Activated CD8-positive, alpha-beta T cell treated with anti-CD3 and anti-CD28 coated beads, Interleukin-2, amount 10 ng/mL, durations not matched to agents 7 days and 5 days (primary cell): ENCODE data around the gene FAM47B. TPM values are rescaled to one million over a fixed set of nuclear protein-coding genes. Genes with fewer than 3 reads are reported as not detected.

ENCODE experiments used
- ATAC-seq: fragments of 150-1000 bp; cut with Tn5 transposase; one replicate; pipeline ENCODE4 v1.10.0; 2021; ENCODE audit warnings: moderate library complexity
- CTCF ChIA-PET: fragments of 350-600 bp; sonication (Branson Sonifier 250); formaldehyde crosslinking; loops from one replicate; lab custom pipeline; 2021; ENCODE audit warnings: antibody characterized with exemption; lab: Charles Lee
- POLR2A ChIA-PET: fragments of 350-600 bp; sonication (Branson Sonifier 250); formaldehyde crosslinking; loops from one replicate; lab custom pipeline; 2021; ENCODE audit warnings: antibody characterized with exemption; lab: Charles Lee
- DNase-seq: peaks from one replicate; pipeline ENCODE4 v3.0.0-alpha.2; 2020
- H3K27ac Mint-ChIP-seq: one replicate; pipeline ENCODE4 v1.8.0; 2021; ENCODE audit warnings: mild to moderate bottlenecking, mixed read lengths
- H3K27me3 Mint-ChIP-seq: one replicate; pipeline ENCODE4 v1.8.0; 2021; ENCODE audit warnings: low read depth, mixed read lengths
- H3K36me3 Mint-ChIP-seq: one replicate; pipeline ENCODE4 v1.8.0; 2021; ENCODE audit warnings: low read depth, mixed read lengths
- H3K4me1 Mint-ChIP-seq: one replicate; pipeline ENCODE4 v1.8.0; 2021; ENCODE audit warnings: low read depth, mixed read lengths
- H3K4me3 Mint-ChIP-seq: one replicate; pipeline ENCODE4 v1.8.0; 2021; ENCODE audit warnings: mild to moderate bottlenecking, mixed read lengths
- H3K9me3 Mint-ChIP-seq: one replicate; pipeline ENCODE4 v1.8.0; 2022; ENCODE audit warnings: mixed read lengths; ENCODE audit not compliant: insufficient read depth
- total RNA-seq, 2 experiments: library from RNA; stranded (reverse); gene quantifications; one replicate each; pipeline ENCODE4 v1.2.3, GENCODE V29; 2021

Gene FAM47B
- total RNA-seq, 2 experiments from 2014 or later, result not detected

- ChIA-PET CTCF (no interaction called here), POLR2A (no interaction called here)
- no peaks in the 10 kb centered on the region for H3K27me3 Mint-ChIP-seq
- no peaks in the 10 kb centered on the region for H3K4me1 Mint-ChIP-seq
- no peak overlapping the region for H3K4me3 Mint-ChIP-seq
- no peaks in the 10 kb centered on the region for H3K36me3 Mint-ChIP-seq
- H3K27ac Mint-ChIP-seq, result no peak overlapping the region
- no peak for DNase-seq
- H3K9me3 Mint-ChIP-seq, result no peaks in the 10 kb centered on the region
- no peak for ATAC-seq
Observed at GRCh38 chrX:34956916-34957315, 14.3 kb downstream of the FAM47B start.

DNA sequence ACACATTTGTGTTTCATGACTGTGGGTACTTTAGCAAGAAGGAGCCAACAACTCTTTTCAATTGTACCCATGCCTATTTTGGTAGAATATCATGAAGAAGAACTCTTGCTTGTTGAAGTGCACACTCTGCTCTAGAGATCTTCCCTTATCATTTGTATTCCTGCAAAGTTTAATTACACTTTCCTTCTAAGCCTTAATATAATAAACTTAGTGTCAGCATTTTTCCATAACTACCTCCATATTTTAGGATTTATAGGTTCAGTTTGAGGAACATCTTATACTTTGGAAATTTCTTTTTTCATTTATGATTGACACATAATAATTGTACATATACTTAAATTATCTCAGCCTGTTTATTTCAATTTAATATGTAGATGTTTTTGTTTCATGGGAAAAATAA lies 19.1 kb downstream of the FAM47B start:
- H3K27me3 Mint-ChIP-seq, result no peaks in the 10 kb centered on the region
- no peak overlapping the region for H3K27ac Mint-ChIP-seq
- DNase-seq, result no peak
- no peaks in the 10 kb centered on the region for H3K36me3 Mint-ChIP-seq
- H3K9me3 Mint-ChIP-seq, result no peaks in the 10 kb centered on the region
- CTCF ChIA-PET, result no interaction called here
- no peak for ATAC-seq
- POLR2A ChIA-PET, result no interaction called here
- H3K4me3 Mint-ChIP-seq, result no peak overlapping the region
- no peaks in the 10 kb centered on the region for H3K4me1 Mint-ChIP-seq

- H3K27ac Mint-ChIP-seq, result no peak overlapping the region
- ATAC-seq (no peak), DNase-seq (no peak)
- CTCF ChIA-PET, result no interaction called here
- no peaks in the 10 kb centered on the region for H3K36me3 Mint-ChIP-seq
- no peaks in the 10 kb centered on the region for H3K27me3 Mint-ChIP-seq
- H3K4me1 Mint-ChIP-seq, result no peaks in the 10 kb centered on the region
- H3K9me3 Mint-ChIP-seq, result no peaks in the 10 kb centered on the region
- no peak overlapping the region for H3K4me3 Mint-ChIP-seq
- POLR2A ChIA-PET, result no interaction called here
Observed at GRCh38 chrX:34972206-34972605, 29.6 kb downstream of the FAM47B start.

DNA sequence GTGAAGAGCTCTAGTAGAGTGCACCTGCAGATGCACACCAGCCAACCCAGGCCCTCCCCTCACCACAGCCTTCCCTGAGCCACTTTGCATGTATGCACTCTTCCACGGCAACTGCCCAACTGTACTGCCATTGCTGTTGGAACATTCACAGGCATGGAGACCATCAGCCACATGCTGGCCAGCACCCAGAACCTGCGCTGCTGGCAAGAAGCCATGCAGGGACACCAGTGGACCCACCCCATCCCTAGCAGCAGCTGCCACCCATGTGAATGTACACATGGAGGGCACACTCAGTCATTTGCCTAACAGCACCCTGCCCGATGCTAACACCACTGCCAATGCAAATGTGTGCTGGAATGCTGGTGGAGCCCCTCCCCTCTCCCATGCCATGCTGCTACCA lies 35.6 kb downstream of the FAM47B start:
- ATAC-seq (no peak), DNase-seq (no peak)
- CTCF ChIA-PET, result no interaction called here
- no peaks in the 10 kb centered on the region for H3K9me3 Mint-ChIP-seq
- no peak overlapping the region for H3K27ac Mint-ChIP-seq
- POLR2A ChIA-PET, result no interaction called here
- H3K36me3 Mint-ChIP-seq, result no peaks in the 10 kb centered on the region
- no peaks in the 10 kb centered on the region for H3K27me3 Mint-ChIP-seq
- H3K4me3 Mint-ChIP-seq, result no peak overlapping the region
- no peaks in the 10 kb centered on the region for H3K4me1 Mint-ChIP-seq

DNA sequence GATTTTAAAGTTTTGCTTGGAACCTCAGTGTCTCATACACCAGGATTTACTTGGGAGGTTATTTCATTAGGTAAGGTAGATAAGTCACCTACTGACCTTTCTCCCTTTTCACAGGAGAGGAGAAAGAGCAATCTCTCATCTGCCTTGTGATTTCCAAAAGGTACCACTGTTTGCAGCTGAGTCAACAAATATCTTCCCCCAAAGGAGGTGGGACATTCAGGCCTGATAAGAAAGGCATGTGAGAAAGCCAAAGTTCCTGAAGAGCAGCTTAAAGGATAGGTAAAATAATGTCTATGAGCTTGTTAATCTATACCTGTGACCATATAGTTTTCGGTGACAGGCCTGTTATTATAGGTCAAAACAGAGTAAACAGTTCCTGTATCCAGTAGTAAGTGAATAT lies 45.0 kb downstream of the FAM47B start:
- H3K27ac Mint-ChIP-seq, result no peak overlapping the region
- ChIA-PET CTCF (no interaction called here), POLR2A (no interaction called here)
- no peaks in the 10 kb centered on the region for H3K27me3 Mint-ChIP-seq
- ATAC-seq (no peak), DNase-seq (no peak)
- no peak overlapping the region for H3K4me3 Mint-ChIP-seq
- H3K9me3 Mint-ChIP-seq, result no peaks in the 10 kb centered on the region
- H3K36me3 Mint-ChIP-seq, result no peaks in the 10 kb centered on the region
- no peaks in the 10 kb centered on the region for H3K4me1 Mint-ChIP-seq
